MM.1S (cell line): ENCODE data around the gene DRP2.

ENCODE experiments used
- DNase-seq: peaks from one replicate; pipeline ENCODE4 v3.0.0-alpha.2; 2015
- H2AFZ ChIP-seq: fragments of 300-600 bp; sonication (generic); 2 replicates; pipeline ENCODE4 v1.6.0; 2016; ENCODE audit warnings: antibody characterized with exemption, low read length
- H3F3A ChIP-seq: fragments of 300-600 bp; sonication (generic); 2 replicates; pipeline ENCODE4 v1.6.1; 2016; ENCODE audit warnings: mild to moderate bottlenecking, antibody characterized with exemption, low read length, moderate library complexity, mixed read lengths; ENCODE audit not compliant: insufficient read depth
- H3K27ac ChIP-seq: fragments of 300-600 bp; sonication (generic); 2 replicates; pipeline ENCODE4 v1.5.1; 2016; ENCODE audit warnings: mild to moderate bottlenecking, low read length
- H3K27me3 ChIP-seq: fragments of 300-600 bp; sonication (generic); replicated peaks from 2 replicates; pipeline ENCODE4 v1.6.0; 2016; ENCODE audit warnings: low read length; ENCODE audit not compliant: insufficient read depth
- H3K36me3 ChIP-seq: fragments of 300-600 bp; sonication (generic); replicated peaks from 2 replicates; pipeline ENCODE4 v1.6.1; 2016; ENCODE audit warnings: mild to moderate bottlenecking, low read length, mixed read lengths; ENCODE audit not compliant: insufficient read depth
- H3K4me1 ChIP-seq: fragments of 300-600 bp; sonication (generic); 2 replicates; pipeline ENCODE4 v1.6.1; 2016; ENCODE audit warnings: low read length, mixed read lengths
- H3K4me2 ChIP-seq: fragments of 300-600 bp; sonication (generic); 2 replicates; pipeline ENCODE4 v1.6.0; 2016; ENCODE audit warnings: low read depth, low read length
- H3K4me3 ChIP-seq: fragments of 300-600 bp; sonication (generic); 2 replicates; pipeline ENCODE4 v1.5.1; 2016; ENCODE audit warnings: low read length, mixed read lengths
- H3K79me2 ChIP-seq: fragments of 300-600 bp; sonication (generic); 2 replicates; pipeline ENCODE4 v1.6.1; 2016; ENCODE audit warnings: mixed run types, low read length, mixed read lengths
- H3K9ac ChIP-seq: fragments of 300-600 bp; sonication (generic); 2 replicates; pipeline ENCODE4 v1.6.1; 2016; ENCODE audit warnings: low read length, mixed read lengths
- H3K9me2 ChIP-seq: fragments of 300-600 bp; sonication (generic); replicated peaks from 2 replicates; pipeline ENCODE4 v1.6.1; 2016; ENCODE audit warnings: mild to moderate bottlenecking, low read length, mixed read lengths; ENCODE audit not compliant: insufficient read depth
- H3K9me3 ChIP-seq: fragments of 300-600 bp; sonication (generic); replicated peaks from 2 replicates; pipeline ENCODE4 v1.6.1; 2016; ENCODE audit warnings: mild to moderate bottlenecking, low read length, mixed read lengths; ENCODE audit not compliant: insufficient read depth
- H4K20me1 ChIP-seq: fragments of 300-600 bp; sonication (generic); 2 replicates; pipeline ENCODE4 v1.6.1; 2016; ENCODE audit warnings: mild to moderate bottlenecking, low read length, moderate library complexity, mixed read lengths; ENCODE audit not compliant: insufficient read depth
- CTCF ChIP-seq: fragments of 300-600 bp; sonication (generic); IDR thresholded peaks from 2 replicates; pipeline ENCODE4 v1.5.1; 2016; ENCODE audit warnings: antibody characterized with exemption, low read length, mixed read lengths
- EZH2 ChIP-seq: fragments of 300-600 bp; sonication (generic); optimal IDR thresholded peaks from 2 replicates; pipeline ENCODE3; 2017; ENCODE audit warnings: low read depth, mild to moderate bottlenecking, antibody characterized with exemption, low read length, mixed read lengths
- EZH2phosphoT487 ChIP-seq: fragments of 300-600 bp; sonication (generic); IDR thresholded peaks from 2 replicates; pipeline ENCODE4 v1.6.1; 2018; ENCODE audit warnings: antibody characterized with exemption, low read length

DRP2 gene

GRCh38 chrX:101217689-101218088, 1.9 kb upstream of the DRP2 start:
- Histone ChIP-seq H2AFZ (no peak overlapping the region), H3K9me3 (no peaks in the 10 kb centered on the region), H3K27me3 (no peaks in the 10 kb centered on the region), H3K79me2 (no peaks in the 10 kb centered on the region), H3K4me1 (no peaks in the 10 kb centered on the region), H3F3A (no peaks in the 10 kb centered on the region), H3K9me2 (no peaks in the 10 kb centered on the region), H3K36me3 (no peaks in the 10 kb centered on the region), H3K4me3 (no peak overlapping the region), H3K9ac (no peak overlapping the region), H4K20me1 (no peaks in the 10 kb centered on the region), H3K27ac (no peak overlapping the region), H3K4me2 (no peak overlapping the region)
- no peak for TF ChIP-seq EZH2
- TF ChIP-seq CTCF: no peak
- no peak for TF ChIP-seq EZH2phosphoT487
- DNase-seq: no peak

- no peaks in the 10 kb centered on the region for H4K20me1 ChIP-seq
- H3K27me3 ChIP-seq: no peaks in the 10 kb centered on the region
- H3K36me3 ChIP-seq: no peaks in the 10 kb centered on the region
- H3K27ac ChIP-seq: no peak overlapping the region
- no peaks in the 10 kb centered on the region for H3K4me1 ChIP-seq
- no peak overlapping the region for H3K4me2 ChIP-seq
- H3F3A ChIP-seq: no peaks in the 10 kb centered on the region
- DNase-seq: no peak
- H2AFZ ChIP-seq: no peak overlapping the region
- H3K9me2 ChIP-seq: no peaks in the 10 kb centered on the region
- no peak overlapping the region for H3K9ac ChIP-seq
- TF ChIP-seq EZH2 (no peak), EZH2phosphoT487 (no peak), CTCF (no peak)
- H3K79me2 ChIP-seq: no peaks in the 10 kb centered on the region
- no peak overlapping the region for H3K4me3 ChIP-seq
- H3K9me3 ChIP-seq: no peaks in the 10 kb centered on the region
Measured at GRCh38 chrX:101219864-101220346, 319 bp downstream of the DRP2 start.

GRCh38 chrX:101220662-101221260, 1.2 kb downstream of the DRP2 start:
- H3K4me1 ChIP-seq: no peaks in the 10 kb centered on the region
- no peak overlapping the region for H3K4me3 ChIP-seq
- H2AFZ ChIP-seq: 0 out of 2 replicates have a peak overlapping the region, but pooled peaks have one; percentile 53
- H3F3A ChIP-seq: no peaks in the 10 kb centered on the region
- no peaks in the 10 kb centered on the region for H4K20me1 ChIP-seq
- H3K36me3 ChIP-seq: no peaks in the 10 kb centered on the region
- H3K27me3 ChIP-seq: no peaks in the 10 kb centered on the region
- no peak overlapping the region for H3K4me2 ChIP-seq
- no peaks in the 10 kb centered on the region for H3K9me2 ChIP-seq
- TF ChIP-seq EZH2 (no peak), EZH2phosphoT487 (no peak), CTCF (no peak)
- no peak overlapping the region for H3K9ac ChIP-seq
- no peak overlapping the region for H3K27ac ChIP-seq
- no peaks in the 10 kb centered on the region for H3K79me2 ChIP-seq
- H3K9me3 ChIP-seq: no peaks in the 10 kb centered on the region
- peak; percentile 8 for DNase-seq
